ENCODE results near the gene LMAN2. TPM values are rescaled to one million over a fixed set of nuclear protein-coding genes. Genes with fewer than 3 reads are reported as not detected.

The LMAN2 gene
- total RNA-seq, 2 donors from 2014 or later, result 159 to 167 TPM

DNA sequence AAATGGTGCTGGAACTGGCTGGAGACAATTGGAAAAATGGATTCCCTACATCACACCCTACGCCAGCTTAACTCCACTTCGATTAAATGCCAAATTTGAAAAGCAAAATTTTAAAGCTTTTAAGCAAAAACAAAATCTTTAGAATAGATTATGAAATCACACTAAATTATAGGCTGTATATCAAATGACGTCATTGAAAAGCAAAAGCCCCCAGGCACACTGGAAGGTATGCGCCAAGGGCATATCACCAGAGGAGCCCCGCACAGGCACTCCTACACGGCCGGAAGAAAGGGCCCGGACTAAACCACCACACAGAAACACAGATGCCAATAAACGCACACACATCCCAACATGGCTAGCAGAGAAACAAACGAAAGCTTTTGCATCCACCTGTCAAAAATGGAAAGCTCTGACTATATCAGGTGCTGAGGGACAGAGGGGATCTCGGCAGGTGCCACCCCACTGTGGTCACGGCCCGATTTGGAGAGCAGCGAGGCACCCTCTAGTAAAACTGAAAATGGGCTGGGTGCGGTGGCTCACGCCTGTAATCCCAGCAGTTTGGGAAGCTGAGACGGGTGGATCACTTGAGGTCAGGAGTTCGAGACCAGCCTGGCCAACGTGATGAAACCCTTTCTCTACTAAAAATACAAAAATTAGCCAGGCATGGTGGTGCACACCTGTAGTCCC, 22.8 kb downstream of the LMAN2 start:
- Histone ChIP-seq H3K27ac (no peak overlapping the region), H3K9me3 (no peaks in the 10 kb centered on the region), H3K36me3 (peaks cover 32% of the 10 kb centered on the region), H3K4me3 (no peak overlapping the region), H3K27me3 (replicated peaks; ENCODE audit: insufficient read depth) (no peaks in the 10 kb centered on the region), H3K4me1 (ENCODE audit: control insufficient read depth in 1 of 2, low read depth in 2 of 2) (no peaks in the 10 kb centered on the region)
- DNase-seq (ENCODE audit: low spot score) (no peak), ATAC-seq (ENCODE audit: insufficient number of reproducible peaks, low FRiP score, low read depth) (no peak)
- TF ChIP-seq, protein P1, sequence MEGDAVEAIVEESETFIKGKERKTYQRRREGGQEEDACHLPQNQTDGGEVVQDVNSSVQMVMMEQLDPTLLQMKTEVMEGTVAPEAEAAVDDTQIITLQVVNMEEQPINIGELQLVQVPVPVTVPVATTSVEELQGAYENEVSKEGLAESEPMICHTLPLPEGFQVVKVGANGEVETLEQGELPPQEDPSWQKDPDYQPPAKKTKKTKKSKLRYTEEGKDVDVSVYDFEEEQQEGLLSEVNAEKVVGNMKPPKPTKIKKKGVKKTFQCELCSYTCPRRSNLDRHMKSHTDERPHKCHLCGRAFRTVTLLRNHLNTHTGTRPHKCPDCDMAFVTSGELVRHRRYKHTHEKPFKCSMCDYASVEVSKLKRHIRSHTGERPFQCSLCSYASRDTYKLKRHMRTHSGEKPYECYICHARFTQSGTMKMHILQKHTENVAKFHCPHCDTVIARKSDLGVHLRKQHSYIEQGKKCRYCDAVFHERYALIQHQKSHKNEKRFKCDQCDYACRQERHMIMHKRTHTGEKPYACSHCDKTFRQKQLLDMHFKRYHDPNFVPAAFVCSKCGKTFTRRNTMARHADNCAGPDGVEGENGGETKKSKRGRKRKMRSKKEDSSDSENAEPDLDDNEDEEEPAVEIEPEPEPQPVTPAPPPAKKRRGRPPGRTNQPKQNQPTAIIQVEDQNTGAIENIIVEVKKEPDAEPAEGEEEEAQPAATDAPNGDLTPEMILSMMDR (IDR thresholded peaks at IDR 0.05), result no peak

DNA sequence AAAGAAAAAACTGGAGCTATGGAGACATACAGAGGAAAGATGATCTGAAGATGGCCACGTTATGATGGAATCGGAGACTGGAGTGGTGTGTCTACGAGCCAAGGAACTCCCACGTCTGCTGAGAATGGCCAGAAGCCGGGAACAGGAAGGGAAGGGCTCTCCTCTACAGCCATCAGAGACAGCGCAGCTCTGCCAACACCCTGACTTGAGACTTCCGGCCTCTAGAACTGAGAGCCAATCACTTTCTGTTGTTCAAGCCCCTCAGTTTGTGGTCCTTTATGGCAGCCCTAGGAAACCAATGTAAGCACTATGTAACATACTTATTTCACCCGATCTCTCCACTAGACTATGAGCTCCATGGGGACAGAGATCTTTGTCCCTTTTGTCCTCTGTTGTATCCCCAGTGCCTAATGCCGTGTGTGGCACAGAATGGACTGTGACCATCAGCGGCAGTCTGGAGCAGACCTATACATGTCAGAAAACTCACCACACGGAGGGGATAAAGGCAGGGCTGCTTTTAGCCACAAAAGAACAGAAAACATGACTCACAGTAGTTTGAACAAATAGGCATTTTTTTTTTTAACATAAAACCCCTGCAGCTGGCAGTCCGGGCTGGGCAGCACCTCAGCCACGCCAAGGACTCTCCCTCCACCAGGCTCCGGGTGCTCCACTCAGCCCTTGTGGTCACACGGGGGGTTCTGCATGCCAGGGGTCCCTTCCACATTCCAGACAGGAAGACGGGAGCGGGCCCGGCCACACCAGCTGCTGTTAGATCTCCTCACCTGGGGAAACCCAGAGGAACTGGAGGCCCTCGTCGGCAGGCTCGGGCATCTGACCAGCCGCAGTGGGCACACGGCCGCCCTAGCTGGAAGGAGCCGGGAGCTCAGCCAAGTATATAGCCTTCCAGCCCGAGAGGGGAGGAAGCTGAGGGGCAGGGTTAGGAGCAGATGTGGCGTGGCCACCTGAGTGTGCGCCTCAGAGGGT, 23.6 kb downstream of the LMAN2 start:
- ATAC-seq (ENCODE audit: insufficient number of reproducible peaks, low FRiP score, low read depth) (no peak), DNase-seq (ENCODE audit: low spot score) (no peak)
- Histone ChIP-seq H3K9me3 (no peaks in the 10 kb centered on the region), H3K4me3 (no peak overlapping the region), H3K4me1 (ENCODE audit: control insufficient read depth in 1 of 2, low read depth in 2 of 2) (no peaks in the 10 kb centered on the region), H3K27me3 (replicated peaks; ENCODE audit: insufficient read depth) (no peaks in the 10 kb centered on the region), H3K27ac (peak overlapping the region in 1 of 2 donors; percentile 52), H3K36me3 (peaks cover 23% of the 10 kb centered on the region)
- TF ChIP-seq, protein P1 (IDR thresholded peaks at IDR 0.05), result no peak

DNA sequence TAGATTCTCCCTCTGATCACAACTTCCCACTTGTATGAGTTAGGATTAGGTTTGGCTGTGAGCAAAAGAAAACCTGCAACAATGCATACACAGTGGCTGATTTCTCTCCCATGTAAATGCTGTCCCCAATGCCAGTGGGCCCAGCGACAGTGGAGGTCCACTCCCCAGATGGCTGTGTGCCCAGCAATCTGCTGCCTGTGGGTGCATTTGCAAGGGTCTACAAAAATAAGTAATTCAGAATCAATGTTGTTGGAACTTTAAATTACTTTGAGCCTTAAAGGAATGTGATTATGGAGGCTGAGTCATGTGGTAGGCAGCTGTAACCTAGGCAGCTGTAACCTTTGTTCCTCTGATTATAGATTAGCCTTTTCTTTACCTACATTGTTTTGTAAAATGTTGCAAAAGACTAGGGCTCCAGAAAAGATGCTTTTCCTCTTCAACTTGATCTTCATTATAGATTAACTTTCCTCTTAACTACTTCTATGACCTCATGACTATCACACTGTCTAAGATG, 25.5 kb downstream of the LMAN2 start:
- H3K9me3 ChIP-seq, result no peaks in the 10 kb centered on the region

DNA sequence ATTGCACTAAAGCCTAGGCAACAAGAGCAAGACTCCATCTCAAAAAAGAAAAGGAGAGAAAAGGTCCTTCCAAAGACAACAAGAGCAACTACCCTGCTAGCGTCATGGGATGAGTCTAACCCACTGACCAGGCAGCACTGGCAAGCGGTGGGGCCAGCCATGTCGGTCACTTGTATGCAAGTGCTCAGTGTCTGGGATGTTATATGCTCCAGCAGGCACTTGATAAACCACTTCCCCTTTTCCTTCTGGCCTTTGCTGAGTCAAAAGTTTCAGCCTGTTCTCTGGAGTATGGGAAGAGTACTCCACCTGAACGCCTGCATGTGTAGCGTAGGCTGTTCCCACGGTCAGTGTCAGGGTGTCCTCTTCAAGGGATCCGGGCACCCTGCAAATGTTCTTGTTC, 30.6 kb downstream of the LMAN2 start:
- peaks cover 2% of the 10 kb centered on the region for H3K36me3 ChIP-seq
- ATAC-seq (ENCODE audit: insufficient number of reproducible peaks, low FRiP score, low read depth), result peak; percentile 27
- H3K27me3 ChIP-seq (replicated peaks; ENCODE audit: insufficient read depth), result no peaks in the 10 kb centered on the region
- no peak for DNase-seq (ENCODE audit: low spot score)
- TF ChIP-seq, protein P1 (IDR thresholded peaks at IDR 0.05), result no peak
- H3K4me1 ChIP-seq (ENCODE audit: control insufficient read depth in 1 of 2, low read depth in 2 of 2), result no peaks in the 10 kb centered on the region
- no peaks in the 10 kb centered on the region for H3K9me3 ChIP-seq
- no peak overlapping the region for H3K27ac ChIP-seq
- no peak overlapping the region for H3K4me3 ChIP-seq

More for the DNA sequence above, 25.5 kb downstream of the LMAN2 start:
- ATAC-seq (ENCODE audit: insufficient number of reproducible peaks, low FRiP score, low read depth), result no peak
- no peaks in the 10 kb centered on the region for H3K4me1 ChIP-seq (ENCODE audit: control insufficient read depth in 1 of 2, low read depth in 2 of 2)
- no peak overlapping the region for H3K27ac ChIP-seq
- no peak for DNase-seq (ENCODE audit: low spot score)
- TF ChIP-seq, protein P1 (IDR thresholded peaks at IDR 0.05), result no peak
- no peaks in the 10 kb centered on the region for H3K27me3 ChIP-seq (replicated peaks; ENCODE audit: insufficient read depth)
- H3K4me3 ChIP-seq, result no peak overlapping the region
- peaks cover 12% of the 10 kb centered on the region for H3K36me3 ChIP-seq

Data from thoracic aorta (tissue), 2 donors.